GM12891 (cell line): ENCODE measurements around the gene ZNF598.

ENCODE experiments used
- DNase-seq: peaks from one replicate; pipeline ENCODE4 v3.0.0; 2011; ENCODE audit warnings: low spot score; ENCODE audit not compliant: insufficient read length
- FAIRE-seq: peaks from 2 replicates; lab custom pipeline; 2011; peaks lifted over from hg19 to GRCh38; lab: Jason Lieb, UNC
- PAX5 ChIP-seq: IDR thresholded peaks from 2 replicates; pipeline ENCODE4 v1.6.1; 2011; ENCODE audit warnings: low read length, moderate library complexity, mild to moderate bottlenecking; ENCODE audit not compliant: insufficient read depth, severe bottlenecking
- POLR2A ChIP-seq: IDR thresholded peaks from 2 replicates; pipeline ENCODE4 v1.6.1; 2011; ENCODE audit warnings: low read depth, low read length, control low read depth
- POLR2AphosphoS5 ChIP-seq: IDR thresholded peaks from 2 replicates; pipeline ENCODE4 v1.6.1; 2011; ENCODE audit warnings: low read depth, low read length, control low read depth
- POU2F2 ChIP-seq: IDR thresholded peaks from 2 replicates; pipeline ENCODE4 v1.6.1; 2011; ENCODE audit warnings: low read depth, mild to moderate bottlenecking, control low read depth, low read length, moderate library complexity
- SPI1 ChIP-seq: IDR thresholded peaks from 2 replicates; pipeline ENCODE4 v1.6.1; 2011; ENCODE audit warnings: low read depth, low read length, control low read depth
- TAF1 ChIP-seq: IDR thresholded peaks from 2 replicates; pipeline ENCODE4 v1.6.1; 2011; ENCODE audit warnings: low read depth, low read length, control low read depth

Gene ZNF598

GRCh38 chr16:2048116-2048543 is 38.5 kb upstream of the ZNF598 start:
- no peak for TF ChIP-seq TAF1
- TF ChIP-seq POU2F2, result no peak
- TF ChIP-seq POLR2AphosphoS5, result no peak
- TF ChIP-seq POLR2A, result no peak
- TF ChIP-seq PAX5, result no peak
- no peak for TF ChIP-seq SPI1
- DNase-seq (no peak), FAIRE-seq (no peak)

GRCh38 chr16:2047330-2048115 is 37.9 kb upstream of the ZNF598 start, which contains the start of the genes NTHL1 and TSC2:
NTHL1 (minus strand) TSS chr16:2047834; CDS start chr16:2047823, 11 bp downstream.
TSC2 (plus strand) TSS chr16:2047985; CDS start chr16:2048616, 631 bp downstream.
- TF ChIP-seq POLR2A (0 out of 2 replicates have a peak, but pooled peaks have one; percentile 35), SPI1 (no peak), POU2F2 (no peak), POLR2AphosphoS5 (no peak), PAX5 (peak; percentile 55), TAF1 (no peak)
- FAIRE-seq, result peak; percentile 98
- DNase-seq, result peak; percentile 100

DNA sequence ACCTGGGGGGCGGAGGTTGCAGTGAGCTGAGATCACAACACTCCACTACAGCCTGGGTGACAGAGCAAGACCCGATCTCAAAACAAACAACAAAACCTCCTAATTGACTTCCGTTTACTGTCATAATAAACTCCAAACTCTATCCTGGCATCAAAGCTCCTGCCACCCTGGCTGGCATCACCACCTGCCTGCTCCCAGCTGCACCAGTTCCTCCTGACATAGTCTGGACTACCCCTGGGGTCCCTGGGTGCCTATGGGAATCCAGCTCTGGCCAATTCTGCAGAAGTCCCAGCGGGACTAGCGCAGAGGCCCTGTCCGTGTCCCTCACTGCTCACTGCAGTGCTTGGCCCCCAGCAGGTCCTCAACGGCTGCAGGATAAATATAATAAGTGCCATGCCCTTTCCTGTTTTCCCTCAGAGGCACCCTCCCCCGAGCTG is 37.3 kb upstream of the ZNF598 start:
- DNase-seq, result no peak
- no peak for TF ChIP-seq PAX5
- no peak for TF ChIP-seq POLR2A
- TF ChIP-seq POU2F2, result no peak
- no peak for TF ChIP-seq TAF1
- TF ChIP-seq SPI1, result no peak
- no peak for TF ChIP-seq POLR2AphosphoS5
- peak; percentile 23 for FAIRE-seq

DNA sequence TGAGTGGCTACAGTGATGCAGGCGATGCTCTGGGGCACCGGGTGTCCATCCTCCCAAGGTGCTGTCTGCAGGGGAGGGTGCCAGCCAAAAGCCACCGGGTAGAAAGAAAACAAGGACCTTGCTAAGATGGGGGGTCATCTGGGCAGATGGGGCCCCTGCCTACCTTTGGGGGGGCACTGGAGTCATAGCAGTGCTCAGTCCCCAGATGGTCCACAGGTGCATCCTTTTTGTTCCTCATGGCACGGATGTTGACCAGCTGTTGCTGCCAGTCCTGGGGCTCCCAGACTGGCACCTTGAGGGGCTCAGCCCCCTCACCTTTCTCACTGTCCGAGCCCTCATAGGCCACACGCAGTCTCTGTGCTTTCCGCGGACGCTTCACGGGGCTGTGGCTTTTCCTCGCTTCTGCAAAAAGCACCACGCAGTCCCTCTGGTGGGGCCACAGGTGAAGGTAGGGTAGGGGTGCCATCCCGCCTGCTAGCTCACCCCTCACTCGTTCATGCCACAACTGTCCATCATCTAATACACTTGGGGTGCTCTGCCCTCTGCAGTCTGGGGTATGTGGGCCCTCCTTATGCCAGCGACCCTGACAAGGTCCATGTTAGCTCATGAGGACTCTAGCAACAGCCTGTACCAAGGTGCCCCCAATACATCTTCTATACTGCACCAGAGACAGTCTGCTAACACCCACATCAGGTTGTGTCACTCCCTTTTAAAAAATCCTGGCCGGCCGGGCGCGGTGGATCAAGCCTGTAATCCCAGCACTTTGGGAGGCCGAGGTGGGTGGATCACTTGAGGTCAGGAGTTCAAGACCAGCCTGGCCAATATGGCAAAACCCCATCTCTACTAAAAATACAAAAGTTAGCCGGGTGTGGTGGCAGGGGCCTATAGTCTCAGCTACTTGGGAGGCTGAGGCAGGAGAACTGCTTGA is 36.6 kb upstream of the ZNF598 start:
- FAIRE-seq (no peak), DNase-seq (no peak)
- TF ChIP-seq TAF1 (no peak), POLR2A (no peak), POU2F2 (no peak), PAX5 (no peak), SPI1 (no peak), POLR2AphosphoS5 (no peak)

DNA sequence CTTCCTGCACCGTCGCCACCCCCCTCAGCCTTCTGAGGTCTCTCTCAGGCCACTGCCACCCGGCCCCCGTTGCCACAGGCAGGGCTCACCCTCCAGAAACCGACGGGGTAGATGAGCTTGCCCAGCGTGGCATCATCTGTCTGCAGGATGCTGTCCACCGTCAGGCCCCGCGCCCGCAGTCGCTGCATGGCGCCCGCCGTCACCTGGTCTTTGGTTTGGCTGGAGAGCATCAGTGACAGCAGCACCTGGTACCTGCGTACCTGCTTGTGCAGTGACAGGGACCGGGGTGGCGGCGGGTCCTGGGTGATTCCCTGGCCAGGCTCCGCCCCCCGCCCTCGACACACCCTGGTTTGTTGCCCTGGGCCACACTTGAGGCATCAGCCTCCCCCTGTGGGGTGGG is 34.9 kb upstream of the ZNF598 start:
- no peak for DNase-seq
- no peak for FAIRE-seq
- TF ChIP-seq POLR2AphosphoS5 (no peak), PAX5 (no peak)

GRCh38 chr16:2043667-2044451 is 34.2 kb upstream of the ZNF598 start:
- TF ChIP-seq SPI1, result no peak
- TF ChIP-seq POLR2AphosphoS5, result no peak
- no peak for TF ChIP-seq POLR2A
- TF ChIP-seq PAX5, result no peak
- no peak for TF ChIP-seq POU2F2
- no peak for TF ChIP-seq TAF1
- no peak for DNase-seq
- FAIRE-seq, result peak; percentile 35

- FAIRE-seq (no peak), DNase-seq (no peak)
- TF ChIP-seq POLR2AphosphoS5, result no peak
- TF ChIP-seq PAX5, result no peak
- no peak for TF ChIP-seq SPI1
- no peak for TF ChIP-seq TAF1
- TF ChIP-seq POU2F2, result no peak
- TF ChIP-seq POLR2A, result no peak
Measured at GRCh38 chr16:2042986-2043666, 33.5 kb upstream of the ZNF598 start.

DNA sequence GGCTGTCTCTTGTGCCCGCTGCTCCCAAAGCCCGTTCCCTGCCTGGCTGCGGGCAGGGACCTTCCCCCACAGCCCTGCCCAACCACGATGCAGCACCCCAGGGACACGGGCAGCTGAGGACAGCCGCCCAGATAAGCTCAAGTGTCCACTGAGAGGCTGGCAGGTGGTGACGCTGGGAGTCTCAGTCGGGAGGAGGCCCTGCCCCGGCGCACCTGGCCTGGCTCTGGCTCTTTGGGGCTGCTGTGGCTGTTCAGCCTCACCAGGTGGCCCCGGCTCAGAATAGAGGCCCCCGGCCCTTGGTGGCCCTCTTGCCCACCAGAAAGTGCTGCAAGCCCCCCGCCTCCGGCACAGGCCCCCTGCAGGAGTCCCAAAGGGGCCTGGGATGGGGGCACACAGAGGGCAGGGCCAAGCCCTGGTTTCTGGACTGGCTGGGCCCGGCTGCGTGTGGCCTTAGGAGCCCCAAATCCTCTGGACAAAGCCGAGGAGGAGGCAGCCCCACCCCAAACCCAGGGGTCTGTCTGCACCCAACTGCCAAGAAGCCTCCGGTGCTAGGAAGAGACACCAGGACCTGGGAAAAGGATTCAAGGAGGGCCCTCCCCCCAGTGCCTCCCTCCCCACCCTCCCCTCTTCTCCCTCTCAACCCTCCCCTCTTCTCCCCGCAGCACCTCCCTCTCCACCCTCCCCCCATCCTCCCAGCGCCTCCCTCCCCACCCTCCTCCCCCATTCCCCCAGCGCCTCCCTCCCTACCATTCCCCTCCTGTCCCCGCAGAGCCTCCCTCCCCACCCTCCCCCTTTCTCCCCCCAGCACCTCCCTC is 32.8 kb upstream of the ZNF598 start:
- TF ChIP-seq POLR2AphosphoS5, result no peak
- TF ChIP-seq TAF1, result no peak
- no peak for TF ChIP-seq POU2F2
- no peak for TF ChIP-seq PAX5
- TF ChIP-seq SPI1, result no peak
- TF ChIP-seq POLR2A, result no peak
- DNase-seq (no peak), FAIRE-seq (no peak)
